Testis (tissue), 2 donors: Measurements from ENCODE around the gene ACTR8.

Experiments
- CTCF ChIP-seq, 3 experiments: fragments of 450-650 bp in 2 of 3; fragments of 200-600 bp in 1 of 3; sonication (generic) in 1 of 3; IDR thresholded peaks; one replicate each; pipeline ENCODE4 v1.5.1; 2016 to 2019; ENCODE audit warnings: antibody characterized with exemption in 3 of 3, mild to moderate bottlenecking in 2 of 3, moderate library complexity in 1 of 3
- POLR2A ChIP-seq: fragments of 450-650 bp; IDR thresholded peaks from one replicate; pipeline ENCODE4 v1.6.1; 2017; ENCODE audit warnings: antibody characterized with exemption, mild to moderate bottlenecking, moderate library complexity

DNA sequence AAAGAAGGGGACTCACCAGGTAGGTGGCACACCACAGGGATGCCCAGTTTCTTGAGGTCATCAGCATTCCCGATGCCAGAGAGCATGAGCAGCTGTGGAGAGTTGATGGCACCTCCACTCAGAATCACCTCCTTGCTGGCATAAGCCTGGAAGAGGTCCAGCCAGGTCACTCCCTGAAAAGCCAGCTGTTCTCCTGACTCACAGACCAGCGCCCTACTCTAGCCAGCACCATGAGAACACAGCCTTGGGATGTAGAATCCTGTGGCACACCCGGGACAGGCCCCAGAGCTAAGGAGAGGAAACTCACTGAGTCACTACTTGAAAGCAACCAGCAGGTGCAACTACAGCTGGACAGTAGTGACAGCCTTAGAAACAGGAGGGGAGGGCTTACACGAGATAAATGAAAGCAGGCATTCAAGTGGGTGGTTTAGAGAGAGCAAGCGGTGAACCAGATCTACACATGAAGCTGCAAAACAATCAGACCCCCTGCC is 60.3 kb downstream of the ACTR8 start:
- TF ChIP-seq POLR2A (no peak), CTCF (IDR thresholded peaks at IDR 0.05) (no peak)
